Pancreas (tissue), 10 donors: ENCODE data around the gene GPC3. TPM values are rescaled to one million over a fixed set of nuclear protein-coding genes. Genes with fewer than 3 reads are reported as not detected.
"Not testable (repeated sequence)": the region's sequence is repeated elsewhere in the genome, so short reads cannot be mapped to it uniquely, and the experiment has no call there.

Experiments
- ATAC-seq, 4 donors: fragments of 200-7000 bp; cut with Tn5 transposase; one replicate each; pipeline versions ENCODE4 v1.8.0 to v1.9.1; 2020; ENCODE audit warnings: mild to moderate bottlenecking in 4 of 4, moderate library complexity in 4 of 4
- DNase-seq, 6 donors: peaks; one replicate each; pipeline ENCODE4 v3.0.0-alpha.2; 2020
- FAIRE-seq: peaks from 2 replicates; lab custom pipeline; 2012; peaks lifted over from hg19 to GRCh38; lab: Jason Lieb, UNC
- H3K27ac ChIP-seq, 4 donors: fragments of 200-600 bp; sonication (generic); 1 replicate in 3 of 4; 2 replicates in 1 of 4; pipeline versions ENCODE4 v1.5.0 to v1.8.0; 2020
- H3K27me3 ChIP-seq, 4 donors: fragments of 200-600 bp; one replicate each; pipeline ENCODE4 v1.8.0; 2021
- H3K36me3 ChIP-seq, 3 donors: fragments of 200-600 bp; sonication (generic) in 1 of 3; one replicate each; pipeline versions ENCODE4 v1.5.0 to v1.8.0; 2020 to 2021
- H3K4me1 ChIP-seq, 3 donors: fragments of 200-600 bp; one replicate each; pipeline ENCODE4 v1.8.0; 2021
- H3K4me3 ChIP-seq, 4 donors: fragments of 200-600 bp; sonication (generic) in 2 of 4; one replicate each; pipeline versions ENCODE4 v1.5.0 to v1.8.0; 2020 to 2021
- H3K9me3 ChIP-seq, 4 donors: fragments of 200-600 bp; one replicate each; pipeline ENCODE4 v1.8.0; 2021
- CTCF ChIP-seq, 4 donors: fragments of 200-600 bp; sonication (generic) in 3 of 4; IDR thresholded peaks; one replicate each; pipeline versions ENCODE4 v1.5.0 to v1.8.0; 2021; ENCODE audit warnings: antibody characterized with exemption in 4 of 4
- WGBS, 2 donors: extraction: QIAGEN DNeasy Blood & Tissue Kit; methylation state at CpG; one replicate each; pipeline ENCODE4 v1.1.7; 2013; 5-methylcytosine and 5-hydroxymethylcytosine counted together
- intact Hi-C, 3 donors: fragments of 100-400 bp; cut with DNase I; formaldehyde crosslinking; loops; one replicate each; pipeline versions ENCODE4 v1.11.1 to v1.14.2; 2022
- polyA plus RNA-seq, 2 donors: library from polyadenylated mRNA; stranded (reverse); fragments of 200-250 nt; gene quantifications; one replicate each; pipeline ENCODE4 v1.2.3, GENCODE V29; 2013
- total RNA-seq, 6 donors: library from RNA; stranded (reverse); fragmentation: NEBNext Ultra II Directional in 4 of 6; extraction: Animal tissue kit (Norgen Biotek cat#: 25700) in 4 of 6; gene quantifications; one replicate each; pipeline versions ENCODE4 v1.2.1 to v1.2.4, GENCODE V29; 2021 to 2023
- donor health status: healthy with polysubstance abuse.
- donor health status: DM: no; HTN: no; CAD: no; lungs with moderate emphysema.
- donor health status: DM: no; HTN: no; CAD: no.
- donor health status: control.
- donor health status: control.
- donor health status: Bipolar disorder and iron deficiency.
- donor health status: DM: yes; HTN: yes; CAD: no.
- donor health status: DM: no; HTN: no; CAD: no.
- donor health status: DM: no; HTN: no; CAD: no.
- donor health status: DM: yes; HTN: yes; CAD: no.

Gene GPC3
- total and polyA plus RNA-seq, 8 donors = 0.95 to 18.6 (median 2.7) TPM

- H3K4me1 ChIP-seq = no peaks in the 10 kb centered on the region
- DNase-seq = no peak
- H3K9me3 ChIP-seq = no peaks in the 10 kb centered on the region
- intact Hi-C loops = no loop called here
- ATAC-seq = no peak
- no peak overlapping the region for H3K4me3 ChIP-seq
- peaks cover 0 to 3% (median 0%) of the 10 kb centered on the region in 4 donors for H3K27me3 ChIP-seq
- TF ChIP-seq CTCF (IDR thresholded peaks at IDR 0.05) = no peak
- H3K36me3 ChIP-seq = no peaks in the 10 kb centered on the region
- FAIRE-seq = no peak
- H3K27ac ChIP-seq = no peak overlapping the region
- WGBS, 2 donors = 63 to 82% methylated on average over 6 of the region's 6 CpGs
These were observed 214.2 kb downstream of the GPC3 start for GRCh38 chrX:133771086-133771646.

- H3K36me3 ChIP-seq, H3K4me1 ChIP-seq, H3K27ac ChIP-seq, H3K4me3 ChIP-seq, intact Hi-C loops, H3K27me3 ChIP-seq, DNase-seq, FAIRE-seq, ATAC-seq, H3K9me3 ChIP-seq: not testable (repeated sequence)
- 78 to 93% methylated on average over 7 of the region's 7 CpGs for WGBS, 2 donors
These were observed 222.3 kb downstream of the GPC3 start for GRCh38 chrX:133762976-133763548.

- H3K4me3 ChIP-seq = no peak overlapping the region
- intact Hi-C loops = no loop called here
- DNase-seq = no peak
- no peak for ATAC-seq
- H3K9me3 ChIP-seq = no peaks in the 10 kb centered on the region
- no peak for FAIRE-seq
- no peaks in the 10 kb centered on the region for H3K4me1 ChIP-seq
- no peak overlapping the region for H3K27ac ChIP-seq
- H3K36me3 ChIP-seq = no peaks in the 10 kb centered on the region
- WGBS, 2 donors = 39 to 56% methylated on average over 2 of the region's 2 CpGs
- H3K27me3 ChIP-seq = no peaks in the 10 kb centered on the region
- TF ChIP-seq CTCF (IDR thresholded peaks at IDR 0.05) = no peak
These were observed 230.7 kb downstream of the GPC3 start for GRCh38 chrX:133754657-133755056.

- no peak overlapping the region for H3K4me3 ChIP-seq
- no peak for ATAC-seq
- no peak for DNase-seq
- WGBS, 2 donors = 73 to 93% methylated on average over 4 of the region's 4 CpGs
- H3K27ac ChIP-seq = no peak overlapping the region
- intact Hi-C loops = no loop called here
- no peaks in the 10 kb centered on the region for H3K36me3 ChIP-seq
- no peak for FAIRE-seq
- H3K27me3 ChIP-seq = no peaks in the 10 kb centered on the region
- no peaks in the 10 kb centered on the region for H3K4me1 ChIP-seq
- TF ChIP-seq CTCF (IDR thresholded peaks at IDR 0.05) = no peak
- no peaks in the 10 kb centered on the region for H3K9me3 ChIP-seq
These were observed 235.4 kb downstream of the GPC3 start for GRCh38 chrX:133749951-133750350.

- Histone ChIP-seq H3K9me3 (no peaks in the 10 kb centered on the region), H3K36me3 (no peaks in the 10 kb centered on the region), H3K4me1 (no peaks in the 10 kb centered on the region), H3K4me3 (no peak overlapping the region), H3K27me3 (no peaks in the 10 kb centered on the region), H3K27ac (no peak overlapping the region)
- intact Hi-C loops = no loop called here
- WGBS, 2 donors = 60 to 82% methylated on average over 4 of the region's 4 CpGs
- ATAC-seq (no peak), FAIRE-seq (no peak), DNase-seq (no peak)
- no peak for TF ChIP-seq CTCF (IDR thresholded peaks at IDR 0.05)
These were observed 236.0 kb downstream of the GPC3 start for GRCh38 chrX:133749370-133749769.
